ENCODE measurements around the gene CLASP2.

- TF ChIP-seq, protein P1, sequence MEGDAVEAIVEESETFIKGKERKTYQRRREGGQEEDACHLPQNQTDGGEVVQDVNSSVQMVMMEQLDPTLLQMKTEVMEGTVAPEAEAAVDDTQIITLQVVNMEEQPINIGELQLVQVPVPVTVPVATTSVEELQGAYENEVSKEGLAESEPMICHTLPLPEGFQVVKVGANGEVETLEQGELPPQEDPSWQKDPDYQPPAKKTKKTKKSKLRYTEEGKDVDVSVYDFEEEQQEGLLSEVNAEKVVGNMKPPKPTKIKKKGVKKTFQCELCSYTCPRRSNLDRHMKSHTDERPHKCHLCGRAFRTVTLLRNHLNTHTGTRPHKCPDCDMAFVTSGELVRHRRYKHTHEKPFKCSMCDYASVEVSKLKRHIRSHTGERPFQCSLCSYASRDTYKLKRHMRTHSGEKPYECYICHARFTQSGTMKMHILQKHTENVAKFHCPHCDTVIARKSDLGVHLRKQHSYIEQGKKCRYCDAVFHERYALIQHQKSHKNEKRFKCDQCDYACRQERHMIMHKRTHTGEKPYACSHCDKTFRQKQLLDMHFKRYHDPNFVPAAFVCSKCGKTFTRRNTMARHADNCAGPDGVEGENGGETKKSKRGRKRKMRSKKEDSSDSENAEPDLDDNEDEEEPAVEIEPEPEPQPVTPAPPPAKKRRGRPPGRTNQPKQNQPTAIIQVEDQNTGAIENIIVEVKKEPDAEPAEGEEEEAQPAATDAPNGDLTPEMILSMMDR (IDR thresholded peaks at IDR 0.05; ENCODE audit: low read depth, low read length): no peak
- no peak for TF ChIP-seq EZH2phosphoT487 (IDR thresholded peaks at IDR 0.05; ENCODE audit: low read depth)
Measured at GRCh38 chr3:33749546-33750210, 31.6 kb upstream of the CLASP2 start.
